Measurements from ENCODE around the gene CYP24A1.

The CYP24A1 gene

DNA sequence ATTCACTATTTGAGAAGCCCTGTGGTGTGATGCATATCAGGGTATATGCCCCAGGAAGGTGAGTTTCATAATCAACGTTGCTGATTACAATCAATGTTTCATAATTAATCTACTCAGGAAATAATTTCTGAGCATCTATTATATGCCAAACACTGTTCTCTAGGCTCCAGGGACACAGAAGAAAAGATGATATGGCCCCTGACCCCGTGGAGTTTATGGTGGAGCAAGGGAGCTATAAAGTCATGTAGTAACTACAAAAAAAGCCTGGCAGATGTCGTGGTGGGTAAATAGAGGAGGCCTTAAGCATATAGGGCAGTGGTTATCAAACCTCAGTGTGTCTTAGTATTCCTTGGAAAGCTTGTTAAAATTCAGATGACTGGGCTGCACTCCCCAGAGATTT, 63.3 kb downstream of the CYP24A1 start:
- no peak for DNase-seq

- no peak for DNase-seq
Observed at GRCh38 chr20:54110041-54110440, 63.7 kb downstream of the CYP24A1 start.

GRCh38 chr20:54108817-54109216, 65.0 kb downstream of the CYP24A1 start:
- DNase-seq, result no peak

DNA sequence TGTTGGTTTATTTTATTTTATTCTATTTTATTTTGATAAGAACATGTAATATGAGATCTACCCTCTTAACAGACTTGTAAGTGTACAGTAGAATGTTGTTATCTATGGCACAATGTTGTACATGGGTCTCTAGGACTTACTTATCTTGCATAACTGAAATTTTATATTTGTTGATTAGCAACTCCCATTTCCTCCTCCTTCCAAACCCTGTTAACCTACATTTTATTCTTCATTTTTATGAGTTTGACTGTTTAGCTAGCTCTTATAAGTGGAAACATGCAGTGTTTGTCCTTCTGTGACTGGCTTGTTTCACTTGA, 65.5 kb downstream of the CYP24A1 start:
- DNase-seq, result no peak

DNA sequence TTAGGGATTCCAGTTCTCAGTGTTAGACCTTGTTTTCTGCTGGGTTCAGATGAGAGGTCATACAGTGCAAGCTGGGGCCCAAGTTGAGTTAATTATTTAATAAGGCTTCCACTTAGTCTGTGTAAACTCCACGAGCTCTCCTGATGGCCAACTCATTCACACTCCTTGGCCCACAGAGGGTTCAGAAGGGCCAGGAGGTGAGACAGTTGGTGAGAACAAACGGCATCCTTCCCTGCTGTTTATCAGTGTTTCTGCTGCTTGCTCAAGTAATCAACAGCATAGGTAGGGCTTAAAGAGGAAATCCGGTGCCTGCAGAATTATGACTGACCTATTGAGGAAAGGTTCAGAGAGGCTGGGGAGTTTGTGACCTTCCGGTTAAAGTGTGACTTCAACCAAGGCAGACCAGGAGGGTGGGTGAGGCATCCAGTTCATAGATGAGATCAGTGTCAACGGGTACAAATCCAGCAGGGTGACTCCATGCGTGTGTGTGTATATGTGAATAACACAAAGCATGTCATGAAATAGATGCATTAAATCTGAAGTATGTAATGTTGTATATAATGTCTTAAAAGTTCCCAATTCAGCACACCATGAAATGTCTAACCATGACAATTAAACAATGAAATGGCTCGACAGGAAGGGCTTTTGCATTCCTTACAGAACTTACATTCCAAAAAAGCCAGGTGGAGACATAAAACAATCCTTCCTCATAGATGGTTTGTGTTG, 66.0 kb downstream of the CYP24A1 start:
- DNase-seq, result no peak

- DNase-seq, result no peak
Observed at GRCh38 chr20:54107181-54107580, 66.6 kb downstream of the CYP24A1 start.

DNA sequence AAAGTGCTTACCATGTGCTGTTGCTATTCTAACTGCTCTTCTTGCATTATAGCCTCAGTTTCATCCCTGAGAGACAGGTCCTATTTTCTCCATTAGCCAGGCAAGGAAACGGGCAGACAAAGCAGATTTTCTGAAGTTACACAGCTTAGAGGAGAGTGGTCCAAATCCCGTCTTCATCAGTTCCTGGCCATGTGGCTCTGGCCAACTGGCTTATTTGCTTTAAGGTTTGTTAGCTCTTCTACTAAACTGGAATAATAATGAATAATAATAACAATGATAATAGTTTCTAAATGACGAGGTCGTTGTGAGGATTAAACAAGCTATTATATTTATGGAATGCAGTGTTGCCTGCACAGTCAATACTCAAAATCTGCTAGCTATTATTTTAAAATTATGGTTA, 67.6 kb downstream of the CYP24A1 start:
- no peak for DNase-seq

DNA sequence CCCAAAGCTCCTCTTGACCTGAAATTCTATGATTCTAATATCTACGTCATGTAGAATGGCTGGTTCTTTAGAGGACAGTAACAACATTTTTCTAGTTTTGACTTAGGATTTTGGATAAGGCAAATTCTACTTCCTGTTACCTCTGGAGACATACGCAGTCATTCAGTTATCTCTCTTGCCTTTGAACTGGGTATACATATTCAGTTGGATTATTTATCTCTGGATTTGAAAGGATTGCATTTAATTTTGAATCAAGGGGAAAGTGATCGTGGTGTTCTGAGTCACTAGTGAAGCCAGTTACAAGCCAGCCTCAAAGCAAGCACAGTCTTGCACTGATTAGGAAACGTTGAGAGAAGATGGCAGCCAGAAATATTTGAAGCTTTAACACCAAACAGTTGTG, 68.1 kb downstream of the CYP24A1 start:
- DNase-seq, result no peak

- DNase-seq, result no peak
Observed at GRCh38 chr20:54104781-54105180, 69.0 kb downstream of the CYP24A1 start.

- no peak for DNase-seq
Observed at GRCh38 chr20:54103762-54104600, 69.8 kb downstream of the CYP24A1 start.
